CMK (cell line): ENCODE results near the gene FANCD2.
"Not testable (repeated sequence)": the region's sequence is repeated elsewhere in the genome, so short reads cannot be mapped to it uniquely, and the experiment has no call there.

Experiments
- DNase-seq: peaks from one replicate; pipeline ENCODE4 v3.0.0-alpha.2; 2010; ENCODE audit warnings: low read depth

The FANCD2 gene

DNA sequence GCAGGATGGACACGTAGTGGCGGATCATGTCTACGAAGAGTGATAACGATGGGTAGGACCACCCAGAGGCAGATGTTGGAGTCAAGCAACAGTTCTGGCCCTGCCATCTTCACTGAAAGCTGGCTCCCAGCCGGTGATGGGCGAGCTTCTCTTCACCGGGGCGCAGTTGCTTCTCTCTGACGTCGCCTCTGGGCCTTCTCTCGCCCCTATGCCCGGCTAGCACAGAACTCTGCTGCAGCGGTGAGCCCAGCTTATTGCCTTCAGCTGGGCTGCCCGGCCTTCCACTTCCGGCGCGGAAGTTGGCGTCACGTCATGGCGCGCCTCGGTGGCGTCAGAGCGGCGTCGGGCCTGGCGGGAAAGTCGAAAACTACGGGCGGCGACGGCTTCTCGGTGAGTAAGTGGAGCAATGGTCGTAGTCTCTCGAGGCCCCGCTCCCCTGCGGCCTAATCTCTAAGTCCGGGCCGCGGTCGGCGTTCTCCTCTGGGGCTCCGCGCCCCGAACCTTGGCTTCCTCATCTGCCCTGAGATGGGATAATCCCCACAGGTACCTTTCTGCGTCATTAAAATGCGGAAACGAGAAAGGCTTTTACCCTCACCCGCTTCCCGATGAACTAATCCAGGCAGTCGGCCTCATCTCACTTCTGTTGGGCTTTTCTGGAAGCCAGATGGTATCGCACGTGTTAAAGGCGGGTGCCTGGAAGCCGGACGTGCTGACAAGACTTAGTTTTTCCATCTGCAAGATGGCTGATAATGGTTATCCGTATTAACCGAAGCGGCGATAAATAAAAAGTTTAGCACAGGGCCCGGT, at the start of gene FANCD2:
Gene FANCD2 (plus strand): TSS at position 354 of the 807 bp plus-strand sequence. CDS start 2,221 bp downstream, outside the sequence.
- DNase-seq: peak; percentile 53

DNA sequence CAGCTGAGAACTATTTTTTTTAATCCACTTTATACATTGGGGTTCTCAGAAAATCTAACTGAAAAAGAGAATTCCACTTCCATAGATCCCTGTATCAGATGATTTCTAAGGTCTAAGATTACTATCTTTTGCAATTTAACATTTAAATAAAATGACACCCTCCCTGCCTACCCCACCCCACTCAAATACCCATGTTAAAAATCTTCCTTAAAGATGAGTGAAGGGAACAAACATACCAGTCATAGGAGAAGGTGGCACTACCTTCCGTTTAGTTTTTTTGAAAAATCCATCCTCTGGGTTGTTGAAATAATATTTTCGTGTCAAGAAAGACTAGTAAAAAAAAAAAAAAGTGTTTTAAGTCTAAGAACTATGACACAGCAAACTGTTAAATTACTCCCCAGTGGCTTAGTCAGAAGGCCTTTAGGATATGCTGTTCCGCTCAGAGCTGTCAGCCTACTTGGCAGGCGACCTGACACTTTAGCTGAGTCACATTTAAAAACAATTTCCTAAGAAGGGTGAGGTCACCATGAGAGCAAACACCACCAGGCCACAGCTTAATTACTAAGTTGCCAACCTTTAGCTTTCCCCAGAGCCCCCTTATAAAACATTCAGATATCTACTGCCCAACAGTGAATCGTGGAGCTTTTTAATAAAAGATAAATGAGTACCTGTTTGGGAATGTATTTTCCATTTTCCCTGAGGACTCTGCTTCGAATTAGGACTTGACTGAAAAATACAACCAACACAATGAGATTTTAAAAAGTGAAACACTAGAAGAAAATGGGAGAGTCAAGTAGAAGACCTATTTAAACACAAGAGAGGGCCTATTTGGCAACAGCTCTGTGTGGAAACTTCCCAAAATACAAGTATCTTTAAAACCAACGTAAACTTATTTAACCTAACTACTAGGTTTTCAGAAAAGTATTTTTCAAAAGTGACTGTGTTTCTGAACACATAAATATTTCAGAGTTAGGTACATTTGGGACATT, 49.2 kb upstream of the FANCD2 start:
- peak; percentile 69 for DNase-seq

DNA sequence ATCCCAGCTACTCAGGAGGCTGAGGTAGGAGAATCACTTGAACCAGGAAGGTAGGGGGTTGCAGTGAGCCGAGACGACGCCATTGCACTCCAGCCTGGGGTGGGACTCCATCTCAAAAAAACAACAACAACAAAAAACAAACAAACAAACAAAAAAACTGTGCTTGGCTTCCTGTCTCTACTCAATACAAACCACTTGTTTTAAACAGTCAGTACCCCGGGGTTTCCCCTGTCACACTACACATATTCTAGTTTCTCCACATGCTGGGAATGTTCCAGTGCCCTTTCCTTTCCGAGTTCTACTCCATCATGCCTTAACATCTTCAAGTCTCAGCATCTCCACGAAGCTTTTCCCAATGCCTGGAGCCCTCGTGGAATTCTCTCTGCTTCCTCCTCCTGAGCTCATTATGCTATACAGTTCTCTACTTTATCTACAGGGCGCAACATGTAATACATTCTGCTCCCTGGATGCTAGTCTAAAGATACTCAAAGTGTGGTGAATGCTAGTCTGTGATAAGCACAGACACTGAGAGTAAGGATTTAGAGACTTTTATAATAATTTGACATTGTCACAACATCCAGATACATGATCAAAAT, 47.4 kb upstream of the FANCD2 start:
- DNase-seq: no peak

DNA sequence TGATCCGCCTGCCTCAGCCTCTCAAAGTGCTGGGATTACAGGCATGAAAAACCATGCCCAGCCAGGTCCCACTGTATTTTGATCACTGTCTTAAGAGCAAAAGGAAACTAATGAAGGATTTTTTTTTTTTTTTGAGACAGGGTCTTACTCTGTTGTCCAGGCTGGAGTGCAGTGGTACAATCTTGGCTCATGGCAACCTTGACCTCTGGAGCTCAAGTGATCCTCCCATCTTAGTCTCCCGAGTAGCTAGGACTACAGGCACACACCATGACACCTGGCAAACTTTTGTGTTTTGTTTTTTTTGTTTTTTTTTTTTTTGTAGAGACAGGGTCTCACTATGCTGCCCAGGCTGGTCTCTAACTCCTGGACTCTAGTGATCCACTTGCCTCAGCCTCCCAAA, 46.0 kb upstream of the FANCD2 start:
- DNase-seq: no peak

DNA sequence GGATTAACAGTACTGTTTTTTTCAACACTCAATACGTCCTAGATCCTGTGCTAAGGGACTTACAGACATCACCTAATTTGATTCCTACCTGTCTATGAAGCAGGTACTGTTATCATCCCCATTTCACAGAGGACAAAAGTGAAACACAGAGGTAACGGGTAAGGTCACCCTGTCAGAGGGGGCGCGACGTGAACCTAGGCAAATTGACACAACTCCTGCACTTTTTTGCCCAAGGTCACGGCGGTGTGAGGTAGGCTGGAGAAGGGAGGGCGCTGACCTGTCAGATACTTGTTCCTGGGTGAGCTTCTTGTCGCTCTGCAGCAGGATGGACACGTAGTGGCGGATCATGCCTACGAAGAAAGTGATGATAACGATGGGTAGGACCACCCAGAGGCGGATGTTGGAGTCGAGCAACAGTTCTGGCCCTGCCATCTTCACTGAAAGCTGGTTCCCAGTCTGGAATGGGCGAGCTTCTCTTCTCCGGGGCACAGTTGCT, 40.0 kb upstream of the FANCD2 start:
- DNase-seq: no peak

DNA sequence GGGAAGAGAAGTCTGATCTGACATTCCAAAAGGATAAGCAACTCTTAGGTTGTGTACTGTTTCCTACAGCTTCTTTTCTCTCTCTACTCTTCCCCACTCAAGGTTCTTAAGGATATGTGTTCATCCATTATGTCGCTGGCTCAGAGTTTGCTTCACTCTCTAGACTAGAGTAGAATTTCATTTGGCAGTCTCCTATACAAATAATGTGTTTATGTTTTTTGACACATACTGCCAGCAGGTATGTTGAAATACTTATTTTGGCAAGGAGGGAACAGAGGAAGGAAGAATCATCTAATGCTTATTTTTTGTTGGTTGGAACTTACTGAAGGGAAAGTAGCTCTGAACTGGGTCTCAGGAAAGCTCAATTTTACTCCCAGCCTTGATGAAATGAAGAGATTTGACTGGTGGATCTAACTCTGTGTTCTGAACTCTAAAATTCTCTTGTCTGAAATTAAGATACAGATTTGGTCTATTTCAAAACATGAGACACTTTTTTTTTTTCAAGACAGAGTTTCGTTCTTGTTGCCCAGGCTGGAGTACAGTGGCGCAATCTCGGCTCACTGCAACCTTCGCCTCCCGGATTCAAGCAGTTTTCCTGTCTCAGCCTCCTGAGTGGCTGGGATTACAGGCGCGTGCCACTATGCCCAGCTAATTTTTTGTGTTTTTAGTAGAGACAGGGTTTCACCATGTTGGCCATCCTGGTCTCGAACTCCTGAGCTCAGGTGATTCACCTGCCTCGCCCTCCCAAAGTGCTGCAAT, 32.0 kb upstream of the FANCD2 start:
- DNase-seq: no peak

DNA sequence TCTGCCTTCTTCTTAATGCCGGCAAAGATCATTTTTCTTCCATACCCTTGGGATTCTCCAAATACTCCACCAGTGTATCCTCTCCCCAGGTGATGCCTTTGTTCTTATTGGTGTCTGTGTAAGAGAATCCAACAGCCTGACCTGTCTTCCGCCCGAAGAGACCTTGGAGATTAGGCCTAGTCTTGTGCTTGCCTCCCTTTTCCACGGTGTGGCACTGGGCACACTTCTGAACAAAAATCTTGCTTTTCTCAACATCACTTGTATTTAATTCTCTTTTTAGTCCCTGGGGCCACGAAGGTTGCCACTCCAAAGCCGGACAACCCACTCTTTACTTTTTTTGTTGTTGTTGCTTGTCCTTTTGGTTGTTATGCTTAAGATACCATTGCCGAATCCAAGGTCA, 25.6 kb upstream of the FANCD2 start:
- DNase-seq: no peak

DNA sequence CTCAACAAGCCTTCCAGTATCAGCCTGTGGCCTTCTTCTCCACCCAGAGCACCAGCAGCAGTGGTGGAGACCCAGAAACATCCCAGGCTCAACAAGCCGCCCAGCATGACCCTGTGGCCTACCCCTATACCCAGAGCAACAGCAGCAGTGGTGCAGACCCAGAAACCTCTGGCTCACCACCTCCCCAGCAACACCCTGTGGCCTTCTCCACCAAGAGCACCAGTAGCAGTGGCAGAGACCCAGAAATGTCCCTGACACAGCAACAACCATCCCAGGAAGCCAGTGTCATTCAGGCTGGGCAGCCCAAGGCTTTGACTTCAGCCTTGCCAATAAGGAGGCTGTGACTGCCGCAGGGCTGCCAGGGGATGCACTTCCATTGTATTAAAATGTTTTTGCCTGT, 23.3 kb upstream of the FANCD2 start:
- no peak for DNase-seq

DNA sequence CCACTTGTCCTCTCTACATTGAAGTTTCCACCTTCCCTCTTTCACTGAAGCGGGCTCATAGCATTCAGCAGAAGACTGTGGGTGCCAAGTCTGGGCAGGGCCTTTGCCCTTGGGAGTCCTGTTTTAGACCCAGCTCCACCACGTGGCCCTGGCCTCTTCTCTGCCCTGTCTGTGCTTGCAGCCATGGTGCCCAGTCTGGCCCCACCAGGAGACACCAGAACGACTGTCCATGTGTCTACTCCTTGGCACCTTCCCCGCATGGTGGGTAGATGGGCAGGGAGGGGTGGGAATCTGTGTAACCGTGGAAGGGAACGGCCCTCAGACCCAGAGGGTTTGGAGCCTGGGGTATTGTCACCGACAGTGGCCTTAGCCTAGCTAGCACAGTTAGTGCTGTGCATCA, 21.7 kb upstream of the FANCD2 start:
- no peak for DNase-seq

DNA sequence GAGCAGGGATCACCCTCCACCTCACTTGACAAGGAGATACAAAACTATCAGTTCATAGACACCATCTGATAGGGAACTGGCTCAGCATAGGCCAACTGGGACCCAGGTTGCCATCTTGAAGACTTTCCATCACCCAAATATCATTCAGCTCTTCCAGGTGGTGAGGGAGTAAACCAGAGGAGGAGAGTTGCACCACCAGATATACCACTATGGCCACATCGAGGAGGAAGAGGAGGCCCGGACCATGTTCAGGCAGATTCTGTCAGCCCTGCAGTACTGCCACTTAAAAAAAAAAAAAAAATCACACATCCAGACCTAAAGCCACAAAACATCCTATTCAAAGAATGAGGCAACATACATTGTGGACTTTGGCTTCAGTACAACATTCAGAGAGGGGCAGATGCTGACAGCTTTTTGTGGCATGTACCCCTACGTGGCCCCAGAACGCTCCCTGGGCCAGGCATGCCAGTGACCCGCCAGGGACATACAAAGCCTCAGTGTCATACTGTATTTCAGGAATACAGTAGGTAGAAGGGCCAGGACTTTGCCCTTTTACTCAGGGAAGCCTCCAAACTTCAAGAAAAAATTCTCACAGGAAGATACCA, 21.2 kb upstream of the FANCD2 start:
- DNase-seq: no peak

DNA sequence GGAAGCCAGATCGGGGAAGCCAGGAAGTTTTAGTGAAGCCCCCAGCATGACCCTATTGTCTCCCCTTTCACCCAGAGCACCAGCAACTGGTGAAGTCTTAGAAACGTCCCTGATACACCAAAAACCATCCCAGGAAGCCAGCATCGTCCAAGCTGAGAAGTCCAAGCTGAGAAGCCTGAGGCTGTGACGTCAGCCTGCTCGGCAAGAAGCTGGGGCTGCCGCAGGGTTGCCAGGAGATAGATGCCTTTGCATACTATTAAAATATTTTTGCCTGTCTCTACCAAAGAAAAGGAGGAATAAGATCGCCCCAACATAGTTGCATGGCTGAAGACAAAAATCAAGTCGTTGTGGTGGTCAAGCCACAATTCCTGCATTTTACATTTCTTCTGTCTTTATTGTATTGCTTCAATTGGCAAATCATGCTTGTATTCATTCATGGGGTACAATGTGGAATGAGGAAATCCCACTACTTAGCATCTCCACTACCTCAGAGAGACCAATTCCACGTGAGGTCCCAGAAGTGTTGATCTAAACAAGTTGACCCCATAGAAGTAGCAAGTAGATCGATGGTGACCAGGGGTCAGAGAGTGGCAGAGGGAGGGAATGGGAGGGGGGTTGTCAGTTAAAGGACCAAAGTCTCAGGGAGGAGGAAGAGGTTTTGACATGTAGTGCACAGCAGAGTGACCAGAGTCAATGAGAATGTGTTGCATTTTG, 20.0 kb upstream of the FANCD2 start:
- no peak for DNase-seq

DNA sequence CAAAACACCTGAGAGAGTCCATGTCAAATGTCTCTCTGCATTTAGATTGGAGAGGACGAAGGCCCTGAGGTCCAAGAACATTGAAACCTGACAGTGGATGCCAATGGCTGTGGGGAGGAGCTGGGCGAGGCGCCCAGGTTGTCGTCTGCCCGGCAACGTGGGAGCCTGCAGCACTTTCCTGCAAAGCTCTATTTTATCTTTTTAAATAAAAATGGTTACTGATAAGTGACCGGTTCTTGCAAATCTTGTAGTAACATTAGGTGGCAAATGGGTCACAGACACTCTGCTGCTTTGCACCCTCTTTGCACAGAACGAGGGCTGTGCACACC, 19.5 kb upstream of the FANCD2 start:
- no peak for DNase-seq

DNA sequence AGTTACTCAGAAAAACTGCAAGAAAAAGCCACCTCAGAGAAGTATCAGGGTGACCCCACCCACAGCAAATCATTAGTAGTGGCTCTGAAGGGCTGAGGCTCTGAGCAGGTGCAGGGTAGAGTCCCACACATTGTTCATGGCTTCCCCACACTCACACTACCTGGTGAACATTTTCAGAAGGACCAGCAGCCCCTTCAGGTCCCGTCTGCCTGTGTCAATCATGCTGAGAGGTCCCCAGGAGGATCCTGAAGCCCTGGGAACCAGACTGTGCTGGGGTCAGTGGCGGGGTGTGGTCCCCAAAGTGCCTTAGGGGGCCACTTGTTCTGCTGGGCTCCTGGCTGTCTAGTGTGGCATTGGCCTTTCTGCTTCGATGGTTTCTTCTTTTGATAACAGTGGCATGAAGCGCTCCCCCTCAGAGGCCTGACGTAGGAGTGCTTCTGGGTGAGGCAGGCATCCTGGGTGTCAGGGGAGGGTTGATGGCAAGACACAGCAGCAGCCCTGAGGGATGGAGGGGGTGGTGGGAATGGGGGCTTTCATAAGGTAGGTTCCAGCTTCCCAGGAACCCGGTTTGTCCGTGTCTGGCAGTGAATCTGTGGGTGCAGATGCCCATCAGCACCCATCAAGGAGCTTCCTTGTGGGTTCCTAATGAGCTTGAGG, 19.0 kb upstream of the FANCD2 start:
- no peak for DNase-seq

DNA sequence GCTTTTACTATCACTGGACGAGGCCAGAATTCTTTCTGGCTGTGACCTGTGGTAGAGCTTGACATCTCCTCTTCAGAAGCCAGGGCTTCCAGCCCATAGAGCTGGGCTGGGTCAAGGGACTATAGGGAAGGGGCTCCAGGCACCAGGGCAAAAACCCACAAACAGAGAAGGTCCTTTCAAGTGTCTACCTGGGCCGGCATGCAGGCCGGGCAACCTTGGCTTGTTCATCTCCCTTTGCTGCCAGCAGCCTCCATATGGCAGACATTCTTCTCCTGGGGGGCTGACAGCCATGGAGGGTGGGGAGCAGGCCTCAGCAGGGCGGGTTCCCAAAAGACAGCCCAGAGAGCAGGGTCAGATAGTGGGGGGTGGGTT, 18.0 kb upstream of the FANCD2 start:
- not testable (repeated sequence) for DNase-seq

DNA sequence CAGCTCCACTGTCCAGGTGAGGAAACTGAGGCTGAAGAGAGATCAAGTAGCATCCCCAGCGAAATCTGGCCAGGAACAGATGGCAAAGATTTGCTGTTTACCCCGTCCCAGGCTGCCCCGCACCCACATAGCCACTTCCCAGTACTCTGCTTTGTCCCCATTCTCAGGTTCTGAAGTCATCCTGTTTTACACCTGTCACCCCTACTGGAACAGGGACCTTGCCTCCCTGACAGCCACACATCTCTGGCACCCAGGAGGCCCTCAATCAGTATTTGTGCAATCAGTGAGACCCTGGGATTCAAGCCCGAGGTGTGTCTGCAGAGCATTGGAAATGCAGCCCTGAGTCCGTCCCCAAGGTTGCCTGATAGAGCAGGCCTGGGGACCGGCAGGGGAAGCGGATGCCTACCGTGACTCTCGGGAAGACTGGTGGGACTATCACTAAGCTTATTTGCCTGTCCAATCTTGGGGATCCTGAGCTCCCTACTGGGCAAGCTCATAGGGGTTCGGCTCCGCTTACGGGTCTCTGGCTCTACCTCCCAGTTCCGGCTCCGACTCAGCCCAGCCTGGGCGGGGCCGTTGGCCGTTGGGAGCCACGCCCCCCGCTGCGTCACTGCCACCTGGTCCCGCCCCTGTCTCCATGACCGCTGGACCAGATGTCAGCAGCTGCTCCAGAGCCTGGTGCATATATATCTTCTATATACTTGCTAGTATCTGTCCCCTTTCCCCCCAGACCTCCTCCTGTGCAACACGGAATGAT, 17.5 kb upstream of the FANCD2 start:
- DNase-seq: no peak

DNA sequence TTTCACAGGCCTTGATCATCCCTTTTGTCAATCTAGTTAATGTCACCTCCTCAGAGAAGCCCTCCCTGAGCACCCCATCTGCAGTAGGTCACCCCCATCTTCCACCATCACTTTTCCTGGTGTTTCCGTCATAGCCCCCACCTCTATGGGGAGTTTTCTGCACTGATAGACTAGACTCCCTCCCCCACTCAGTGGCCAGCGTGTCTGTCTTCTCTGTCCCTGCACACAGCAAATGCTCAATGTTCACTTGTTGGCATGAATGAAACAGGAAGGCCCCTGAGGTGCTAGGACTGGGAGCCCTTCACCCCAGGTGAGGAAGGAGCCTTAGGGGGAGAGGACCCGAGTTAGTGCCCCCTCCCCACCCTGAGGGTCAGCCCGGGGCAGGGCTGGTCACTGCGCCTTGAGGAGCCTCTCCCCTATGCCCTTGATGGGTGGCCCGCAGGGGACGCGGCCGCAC, 15.8 kb upstream of the FANCD2 start:
- DNase-seq: no peak

DNA sequence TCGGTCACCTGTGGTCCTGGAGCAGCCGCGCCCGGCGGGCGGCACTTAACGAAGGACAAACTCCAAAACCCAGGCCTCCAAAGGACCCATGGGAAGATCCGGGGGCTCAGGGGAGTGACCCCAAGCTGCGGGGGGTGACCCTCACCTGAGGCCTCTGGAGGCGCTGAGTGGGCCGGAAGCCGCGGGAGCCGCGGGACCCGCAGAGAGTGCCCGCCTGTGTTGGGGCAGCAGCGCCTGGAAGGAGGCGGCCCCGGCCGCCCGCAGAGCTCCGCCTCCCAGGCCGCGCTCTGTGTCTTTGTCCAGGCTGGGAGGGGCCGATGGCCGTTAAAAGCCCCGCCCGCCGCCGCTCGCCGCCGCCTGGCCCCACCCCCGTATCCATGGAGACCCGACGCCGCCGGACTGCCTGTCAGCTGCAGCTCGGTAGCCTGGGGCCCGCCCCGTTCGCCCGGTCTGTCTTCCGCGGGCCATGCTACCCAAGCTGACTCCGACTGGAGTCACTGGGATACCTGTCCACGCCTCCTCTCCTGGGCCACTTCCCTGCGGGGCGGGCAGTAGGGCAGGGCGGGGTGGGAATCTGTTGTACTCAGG, 15.3 kb upstream of the FANCD2 start:
- peak; percentile 60 for DNase-seq

DNA sequence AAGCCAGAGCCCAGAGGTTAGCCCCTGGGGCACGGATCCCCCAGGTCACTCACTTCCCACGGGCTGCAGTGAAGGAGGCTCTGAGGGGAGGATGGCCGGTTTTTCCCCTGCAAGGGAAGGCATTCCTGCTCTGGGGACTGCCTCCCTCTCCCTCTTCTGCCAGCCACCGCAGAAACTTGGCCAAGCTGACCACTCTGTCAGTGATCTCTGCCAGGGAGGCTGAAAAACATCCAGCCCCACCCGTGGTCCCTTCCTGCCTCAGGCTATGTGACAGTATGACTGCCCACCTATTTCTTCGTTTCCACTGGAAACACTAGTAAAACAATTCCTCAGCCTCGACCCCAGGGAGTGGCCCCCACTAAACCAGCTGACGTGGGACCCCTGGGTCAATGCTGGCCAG, 14.6 kb upstream of the FANCD2 start:
- no peak for DNase-seq

DNA sequence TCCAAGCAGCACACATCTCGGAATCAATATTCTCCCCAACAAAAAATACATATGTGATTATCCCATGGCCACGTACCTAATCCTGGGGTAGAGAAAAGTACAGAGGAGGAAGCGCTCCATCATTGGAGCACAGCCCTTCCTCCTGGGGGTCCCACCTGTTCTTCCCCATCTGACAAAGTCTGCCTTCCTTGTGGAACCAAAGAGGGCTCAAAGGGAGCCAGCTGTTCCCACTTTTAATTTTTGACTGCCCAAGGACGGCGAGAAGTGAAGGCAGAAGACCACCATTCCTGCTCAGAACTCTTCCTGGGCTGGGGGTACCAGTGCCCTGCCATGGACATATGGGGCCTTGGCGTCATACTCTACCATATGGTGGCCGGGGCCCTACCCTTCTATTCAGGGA, 14.1 kb upstream of the FANCD2 start:
- DNase-seq: no peak
